Hematopoietic multipotent progenitor cell (in vitro differentiated cells): Measurements from ENCODE around the gene RAC2. TPM values are rescaled to one million over a fixed set of nuclear protein-coding genes. Genes with fewer than 3 reads are reported as not detected.

Source experiments
- DNase-seq, 3 donors: peaks; one replicate each; pipeline ENCODE4 v3.0.0-alpha.2; 2011 to 2015; ENCODE audit warnings: low read depth in 2 of 3, low spot score in 2 of 3
- total RNA-seq: library from RNA; depleted of rRNA; stranded (reverse); fragments of >200 nt; gene quantifications from one replicate; pipeline ENCODE4 v1.2.3, GENCODE V29; 2012

RAC2 gene
- total RNA-seq, 1 donor: 399 TPM

DNA sequence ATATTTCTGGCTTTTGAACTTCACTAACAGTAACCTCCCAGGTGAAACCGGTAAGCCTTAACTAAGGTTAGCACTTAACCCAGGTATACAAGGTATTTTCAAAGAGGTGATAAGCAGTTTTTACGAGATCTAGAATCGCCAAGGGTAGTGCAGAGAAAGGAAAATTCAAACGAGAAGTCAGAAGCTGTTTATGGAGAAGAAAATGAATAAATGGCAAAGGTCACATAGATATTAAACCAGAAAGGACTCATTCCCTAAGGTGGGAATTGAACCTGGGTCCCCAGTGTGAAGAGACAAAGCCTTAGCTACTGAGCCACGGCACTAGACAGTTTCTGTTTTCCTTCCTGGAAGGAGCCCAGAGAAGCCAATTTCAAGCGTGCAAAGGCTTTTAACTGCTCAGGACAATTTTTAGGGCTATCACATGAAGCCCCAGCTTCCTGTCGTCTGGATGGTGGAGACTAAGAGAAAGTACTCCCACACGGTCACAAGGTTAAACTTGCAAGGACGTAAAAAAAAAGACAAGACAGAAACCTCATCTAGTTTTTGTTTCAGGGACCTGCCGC, 50.4 kb downstream of the RAC2 start:
- peak in 1 of 3 donors; percentile 32 for DNase-seq

DNA sequence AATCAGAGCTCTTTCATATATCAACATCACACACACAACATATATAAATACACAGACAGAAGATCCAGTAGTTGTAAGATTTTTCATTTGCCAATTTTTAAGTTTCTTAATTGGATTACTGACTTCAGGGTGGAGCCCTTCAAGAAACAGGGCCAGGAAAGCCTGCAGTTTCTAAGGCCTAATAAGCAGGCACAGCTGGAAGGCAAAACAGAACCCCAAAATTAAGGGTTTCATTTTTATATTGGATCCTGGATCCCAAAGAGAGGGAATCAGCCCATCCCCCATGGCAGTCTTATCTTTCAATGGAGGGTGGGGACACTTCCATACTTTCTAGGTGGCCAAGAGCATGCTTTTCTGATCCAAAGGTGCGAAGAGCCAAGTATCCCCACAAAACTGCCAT, 51.3 kb downstream of the RAC2 start:
- DNase-seq: no peak

DNA sequence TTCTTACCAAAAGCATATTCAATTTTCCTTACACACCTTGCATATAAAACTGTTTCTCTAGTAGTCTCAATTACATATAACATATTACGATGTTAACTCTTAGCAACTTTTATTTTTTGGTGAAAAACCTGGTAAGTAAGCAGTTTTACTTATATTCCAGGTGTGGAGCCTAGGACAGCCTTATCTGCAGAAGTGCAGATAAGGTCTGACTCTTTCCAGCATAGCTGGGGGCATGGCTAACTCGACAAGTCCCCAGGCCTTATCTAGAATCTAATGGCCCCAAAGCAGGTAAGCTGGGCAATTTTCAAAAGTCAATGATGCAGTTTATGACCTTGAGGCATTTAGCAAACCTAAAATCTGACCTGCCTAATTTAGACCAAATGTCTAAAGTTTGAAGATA, 51.9 kb downstream of the RAC2 start:
- no peak for DNase-seq

DNA sequence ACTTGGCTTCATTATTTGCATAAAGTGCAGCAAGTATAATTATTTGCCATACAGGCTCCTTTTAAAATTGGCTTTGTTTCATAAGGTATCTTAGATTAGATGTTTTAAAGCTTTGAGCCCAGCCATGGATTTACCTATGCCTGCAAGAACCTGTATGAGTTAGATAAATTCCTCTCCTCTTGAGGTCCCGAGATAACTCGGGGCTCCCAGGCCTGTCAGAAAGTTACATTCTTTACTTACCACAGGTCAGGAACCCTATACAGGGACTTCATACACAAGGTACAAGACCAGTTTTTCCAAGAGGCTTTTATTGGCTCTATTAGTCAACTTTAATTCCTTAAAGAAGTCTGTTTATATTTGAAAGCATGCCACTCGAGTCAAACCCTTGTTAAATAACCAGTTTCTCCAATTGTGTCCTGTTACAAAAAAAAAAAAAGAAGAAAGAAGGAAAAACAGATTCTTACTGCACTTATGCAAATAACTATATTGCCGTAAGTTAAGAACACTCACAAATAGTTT, 53.7 kb downstream of the RAC2 start:
- DNase-seq: no peak

DNA sequence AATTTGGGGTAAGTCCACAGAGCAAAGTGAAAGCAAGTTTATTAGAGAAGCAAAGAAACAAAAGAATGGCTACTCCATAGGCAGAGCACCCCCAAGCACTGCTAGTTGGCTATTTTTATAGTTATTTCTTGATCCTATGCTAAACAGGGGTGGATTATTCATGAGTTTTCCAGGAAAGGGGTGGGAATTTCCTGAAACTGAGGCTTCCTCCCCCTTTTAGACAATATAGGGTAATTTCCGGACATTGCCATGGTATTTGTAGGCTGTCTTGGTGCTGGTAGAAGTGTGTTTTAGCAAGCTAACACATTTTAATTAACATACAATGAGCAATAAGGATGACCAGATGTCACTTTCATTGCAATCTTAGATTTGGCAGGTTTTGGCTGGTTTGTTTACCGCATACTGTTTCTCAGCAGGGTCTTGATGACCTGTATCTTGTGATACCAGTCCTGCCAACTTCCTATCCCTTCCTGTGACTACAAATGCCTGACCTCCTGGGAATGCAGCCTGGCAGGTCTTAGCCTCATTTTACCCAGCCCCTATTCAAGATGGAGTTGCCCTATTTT, 55.1 kb downstream of the RAC2 start:
- DNase-seq: no peak

DNA sequence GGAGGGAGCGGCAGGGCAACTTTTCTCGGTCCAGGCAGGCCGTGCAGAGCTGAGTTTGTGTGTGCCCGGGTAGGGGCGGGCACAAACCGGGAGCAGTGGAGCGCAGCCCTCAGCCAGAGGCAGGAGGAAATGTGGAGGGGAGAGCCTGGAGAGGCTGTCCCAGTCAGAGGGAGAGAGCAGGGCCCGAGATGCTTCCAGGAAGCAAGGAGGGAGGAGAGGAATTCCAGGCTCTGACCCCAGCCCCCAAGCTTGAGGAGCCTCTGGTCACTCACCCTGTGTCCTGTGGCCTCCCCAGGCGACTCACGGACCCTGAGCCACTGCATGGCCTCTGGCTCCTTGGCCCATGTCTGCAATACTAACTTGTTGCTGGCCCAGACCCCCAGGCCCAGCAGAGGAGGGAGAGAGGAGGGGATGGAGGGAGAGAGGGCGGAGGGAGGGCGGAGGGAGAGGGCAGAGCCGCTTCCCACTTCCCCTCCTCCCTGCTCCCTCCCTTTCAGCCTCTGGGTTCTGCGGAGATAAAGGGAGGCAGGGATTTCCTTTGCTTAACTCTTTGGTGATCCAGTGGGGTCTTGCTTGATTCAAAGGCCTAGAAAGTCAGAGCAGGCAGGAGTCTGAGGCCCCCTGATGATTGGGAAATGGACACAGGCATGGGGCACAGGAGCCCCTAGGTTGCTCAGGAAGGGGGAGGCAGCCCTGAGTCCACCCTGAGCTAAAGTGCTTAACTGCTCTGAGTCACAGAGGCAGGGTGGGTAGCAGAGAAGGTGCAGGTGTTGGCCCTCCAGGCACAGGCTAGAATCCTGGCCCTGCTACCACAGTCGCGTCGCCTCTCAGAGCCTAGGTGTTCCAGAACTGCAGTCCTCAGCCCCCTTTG, 55.9 kb downstream of the RAC2 start, which contains the start of gene C1QTNF6:
Gene C1QTNF6, minus strand, starts transcription at position 357 of the 871 bp plus-strand sequence. Its CDS starts 34 bp downstream, at position 323.
- no peak for DNase-seq

DNA sequence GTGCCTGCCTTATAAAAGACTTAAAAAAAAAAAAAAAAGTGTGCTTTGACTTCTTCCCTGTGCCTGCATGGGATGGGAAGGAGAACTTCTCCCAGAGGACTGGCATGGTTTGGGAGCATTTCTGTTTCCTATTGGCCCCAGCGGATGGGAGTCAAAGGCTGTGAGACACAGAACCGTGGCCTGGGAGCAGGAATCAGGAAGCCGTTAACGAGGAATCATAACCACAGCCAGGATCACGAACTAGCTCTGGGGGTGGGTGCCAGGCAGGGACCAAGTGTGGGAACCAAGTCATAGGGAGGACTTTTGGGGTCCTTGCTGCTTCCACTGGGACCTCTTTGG, 56.5 kb downstream of the RAC2 start:
- DNase-seq: no peak

DNA sequence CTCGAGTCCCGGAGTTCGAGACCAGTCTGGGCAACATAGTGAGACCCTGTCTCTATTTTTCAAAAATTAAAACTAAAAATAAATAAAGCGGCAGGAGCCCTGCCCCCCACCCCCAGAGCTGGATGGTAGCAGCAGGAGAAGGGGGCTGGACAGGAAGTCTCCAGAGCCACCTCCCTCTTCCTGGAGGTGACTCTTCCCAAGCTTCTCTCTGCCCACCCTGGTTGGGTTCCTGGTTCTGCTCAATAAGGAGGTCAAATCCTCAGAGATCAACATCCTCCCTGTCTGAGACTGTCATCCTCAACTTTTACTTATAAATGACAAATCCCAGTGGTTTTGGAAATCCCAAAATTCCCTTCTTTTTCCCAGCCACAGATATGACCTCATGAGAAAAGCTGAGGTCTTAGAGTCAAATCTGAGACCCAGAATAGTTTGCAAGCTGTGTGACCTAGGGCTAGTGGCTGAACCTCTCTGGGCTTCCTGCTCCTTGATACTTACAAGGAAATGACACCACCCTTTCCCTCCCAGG, 57.0 kb downstream of the RAC2 start:
- DNase-seq: no peak

DNA sequence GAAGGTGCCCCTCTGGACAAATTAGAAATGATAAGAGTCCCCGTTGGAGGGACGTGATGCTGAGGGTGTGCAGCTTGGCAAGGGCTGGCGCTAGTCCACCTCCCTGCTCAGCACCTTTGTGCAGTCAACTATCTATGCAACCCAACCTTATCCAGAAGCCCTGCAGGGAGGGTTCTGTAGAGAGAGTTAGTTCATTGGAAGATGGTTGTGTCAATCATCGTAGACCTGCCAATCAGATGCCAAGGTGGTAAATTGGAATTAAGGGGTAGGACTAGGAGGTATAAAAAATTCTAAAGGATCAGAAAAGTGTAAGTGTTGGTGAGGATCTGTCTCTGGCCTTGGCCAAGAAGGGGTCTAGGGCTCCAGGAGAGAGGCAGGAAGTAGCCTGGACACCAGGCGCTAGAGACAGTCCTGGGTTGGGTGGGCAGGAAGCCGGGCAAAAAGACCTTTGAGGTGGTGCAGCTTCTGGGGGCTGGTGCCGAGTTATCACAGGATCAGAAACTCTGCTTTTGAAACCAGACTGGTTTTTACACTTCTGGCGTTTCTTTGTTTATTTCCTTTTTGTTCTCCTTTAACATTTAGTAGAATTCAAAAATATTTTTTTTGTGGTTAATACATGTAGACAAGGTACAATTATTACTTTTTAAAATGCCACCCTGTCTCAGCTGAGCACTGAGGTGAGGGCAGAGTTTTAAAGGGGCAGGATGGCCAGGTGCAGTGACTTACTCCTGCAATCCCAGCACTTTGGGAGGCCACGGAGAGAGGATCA, 57.7 kb downstream of the RAC2 start:
- DNase-seq: peak; percentile 55 to 91 (median 84)

DNA sequence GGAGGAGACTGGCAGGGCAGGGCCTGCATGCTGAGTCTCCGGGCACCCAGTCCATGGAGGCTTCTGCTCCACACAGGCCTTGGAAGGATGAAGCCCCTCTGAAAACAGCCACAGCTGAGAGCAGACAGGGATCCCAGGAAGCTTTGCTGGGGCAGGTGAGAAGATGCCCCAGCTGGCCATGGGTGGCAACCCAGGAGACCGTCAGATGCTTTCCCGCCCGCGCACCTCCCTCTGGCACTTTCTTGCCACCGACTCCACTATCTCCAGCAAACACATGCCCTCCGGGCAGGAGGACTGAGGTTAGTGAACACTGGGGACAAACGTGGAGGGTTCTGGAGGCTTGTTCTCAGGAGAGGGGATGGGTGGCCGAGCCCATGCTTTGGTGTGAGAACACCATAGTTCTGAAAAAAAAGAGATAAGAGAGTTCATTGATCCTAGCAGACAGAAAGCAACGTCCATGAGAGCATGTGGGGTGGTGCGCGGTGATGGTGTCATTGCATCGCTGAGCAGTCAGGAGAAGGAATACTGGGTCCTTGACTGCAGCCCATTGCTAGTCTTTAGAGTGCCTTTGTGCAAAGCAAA, 58.3 kb downstream of the RAC2 start:
- DNase-seq: no peak

DNA sequence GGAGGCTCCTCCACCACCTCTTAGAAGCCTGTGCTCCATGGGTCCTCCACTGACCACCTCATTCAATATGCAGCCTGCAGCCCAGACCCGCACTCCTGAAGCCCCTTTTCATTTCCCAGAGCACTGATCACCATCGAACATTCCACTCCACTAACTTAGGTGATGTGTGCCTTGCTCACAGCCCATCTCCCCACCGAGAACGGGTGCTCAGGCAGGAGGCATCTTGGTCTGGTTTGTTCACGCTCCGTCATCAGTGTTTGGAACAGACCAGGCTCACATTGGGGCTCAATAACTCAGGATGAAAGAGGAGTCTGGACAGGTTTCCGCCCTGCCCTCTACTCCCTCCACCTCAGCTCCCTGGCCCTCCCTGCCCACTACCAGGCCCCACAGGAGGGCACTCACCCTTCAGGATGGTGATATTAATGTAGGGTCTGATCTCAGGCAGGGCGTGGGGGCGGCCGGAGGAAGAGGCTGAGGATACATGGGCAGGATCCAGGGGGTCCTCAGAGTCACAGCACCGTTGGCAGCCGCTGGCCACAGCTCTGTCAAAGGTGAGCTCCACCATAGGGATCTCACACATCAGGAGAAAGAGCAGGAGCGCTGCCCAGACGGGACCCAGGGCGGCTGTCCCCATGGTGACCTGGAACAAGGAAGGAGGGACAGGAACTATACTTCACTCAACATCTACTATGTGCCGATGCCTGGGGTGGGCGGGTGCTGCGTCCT, 59.1 kb downstream of the RAC2 start:
- DNase-seq: no peak

DNA sequence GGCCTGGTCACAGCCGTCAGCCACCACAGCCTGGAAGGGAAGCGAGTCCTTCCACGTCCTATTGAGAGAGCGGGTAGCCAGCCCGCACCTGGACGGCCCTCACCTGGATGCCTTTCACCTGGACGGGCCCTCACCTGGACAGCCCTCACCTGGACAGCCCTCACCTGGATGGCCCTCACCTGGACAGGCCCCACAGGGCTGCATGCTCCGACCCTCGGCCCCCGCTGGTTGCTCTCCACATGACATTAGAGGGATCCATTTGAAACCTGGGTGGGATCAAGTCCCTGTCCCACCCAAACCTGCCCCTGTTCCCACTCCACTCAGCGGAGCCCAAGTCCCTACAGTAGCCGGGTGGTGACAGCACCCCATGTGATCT, 59.7 kb downstream of the RAC2 start:
- DNase-seq: no peak

DNA sequence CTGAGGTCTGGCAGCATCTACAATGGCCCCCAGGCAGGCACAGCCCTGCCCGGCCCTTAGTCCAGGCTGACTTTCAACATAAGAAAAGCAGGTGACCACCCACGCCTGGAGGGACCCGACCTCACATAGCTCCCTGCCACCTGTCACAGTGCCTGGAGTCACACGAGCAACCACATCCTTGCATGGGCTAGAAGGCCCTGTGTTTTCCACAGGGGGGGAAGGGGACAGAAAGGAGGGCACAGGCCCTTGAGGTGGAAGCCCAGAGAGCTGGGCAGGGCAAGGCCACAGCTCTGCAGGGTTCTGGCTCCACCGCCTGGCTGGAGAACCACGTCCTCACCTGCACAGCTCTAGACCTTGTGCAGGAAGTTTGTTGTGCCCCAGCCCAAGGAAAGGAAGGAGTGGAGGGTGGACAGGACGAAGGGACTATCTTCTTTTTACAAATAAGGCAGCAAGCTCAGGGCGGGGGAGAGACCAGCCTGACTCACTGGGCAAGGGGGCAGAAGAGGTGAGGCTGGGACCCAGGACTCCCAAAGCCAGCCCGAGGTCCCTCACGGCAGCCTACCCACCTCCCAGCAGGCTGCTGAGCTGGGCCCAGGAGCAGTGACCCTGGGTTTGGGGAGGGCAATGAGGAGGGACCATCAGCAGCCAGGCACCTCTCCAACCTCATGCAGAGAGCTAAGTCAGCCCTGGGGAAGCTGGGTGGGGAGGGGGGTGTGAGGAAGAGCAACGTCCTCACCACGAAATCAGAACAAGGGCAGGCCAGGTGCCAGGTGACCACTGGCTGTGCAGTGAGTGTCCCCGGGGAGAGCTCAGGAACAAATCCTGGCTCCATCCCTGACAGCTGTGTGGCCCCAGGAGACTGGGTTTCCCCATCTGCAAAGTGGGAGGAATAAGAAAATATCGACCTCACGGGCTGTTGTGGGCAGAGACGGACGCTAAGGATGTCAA, 60.4 kb downstream of the RAC2 start:
- no peak for DNase-seq

DNA sequence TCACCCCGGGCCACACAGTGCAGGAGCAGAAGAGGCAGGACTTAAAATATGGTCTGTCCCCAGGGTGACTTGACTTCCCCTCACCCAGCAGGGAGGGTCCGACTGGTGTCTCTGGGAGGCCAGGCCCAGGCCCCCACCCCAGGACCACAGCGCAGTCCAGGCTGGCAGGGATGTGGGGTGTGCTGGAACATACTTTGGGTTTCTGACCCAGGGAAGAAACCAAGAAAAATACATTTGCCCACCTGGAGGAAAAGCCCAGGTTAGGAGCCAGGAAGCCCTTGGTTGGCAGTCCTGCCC, 61.2 kb downstream of the RAC2 start:
- DNase-seq: no peak

DNA sequence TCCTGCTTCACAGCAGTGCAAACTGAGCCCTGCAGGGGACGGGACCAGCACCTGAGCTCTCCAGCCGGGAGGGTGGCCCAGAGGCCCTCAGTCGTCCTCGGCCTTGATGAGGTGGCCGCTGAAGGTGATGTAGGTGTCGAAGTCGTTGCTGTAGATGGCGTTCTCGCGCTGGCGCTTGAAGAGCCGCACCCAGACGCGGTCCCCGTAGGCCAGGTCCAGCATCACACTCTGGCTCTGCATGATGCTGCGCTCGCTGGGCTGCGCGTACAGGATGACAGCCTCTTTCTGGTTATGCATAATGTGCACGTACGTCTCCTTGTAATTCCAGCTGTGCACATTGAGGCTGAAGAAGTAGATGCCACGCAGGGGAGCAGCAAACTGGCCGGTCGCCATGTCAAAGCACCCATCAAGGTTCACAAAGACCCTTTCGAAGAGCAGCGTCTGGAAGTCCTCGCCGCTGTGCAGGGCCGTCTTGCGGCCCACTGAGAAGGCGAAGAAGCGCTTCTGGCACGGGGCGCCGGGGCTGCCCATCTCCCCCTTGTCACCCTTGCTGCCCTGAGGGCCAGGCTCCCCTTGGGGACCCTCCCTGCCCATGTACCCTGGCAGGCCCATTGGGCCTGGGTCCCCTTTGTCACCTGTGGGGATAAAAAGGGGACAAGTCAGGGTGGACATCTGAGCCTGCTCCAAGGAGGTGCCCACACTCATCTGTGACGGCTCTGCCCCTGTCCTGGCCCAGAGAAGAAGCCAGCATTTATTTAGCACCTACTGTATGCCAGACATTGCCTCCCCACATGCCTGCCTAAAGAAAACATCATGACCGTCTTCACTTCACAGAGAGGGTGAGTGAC, 61.7 kb downstream of the RAC2 start:
- no peak for DNase-seq

DNA sequence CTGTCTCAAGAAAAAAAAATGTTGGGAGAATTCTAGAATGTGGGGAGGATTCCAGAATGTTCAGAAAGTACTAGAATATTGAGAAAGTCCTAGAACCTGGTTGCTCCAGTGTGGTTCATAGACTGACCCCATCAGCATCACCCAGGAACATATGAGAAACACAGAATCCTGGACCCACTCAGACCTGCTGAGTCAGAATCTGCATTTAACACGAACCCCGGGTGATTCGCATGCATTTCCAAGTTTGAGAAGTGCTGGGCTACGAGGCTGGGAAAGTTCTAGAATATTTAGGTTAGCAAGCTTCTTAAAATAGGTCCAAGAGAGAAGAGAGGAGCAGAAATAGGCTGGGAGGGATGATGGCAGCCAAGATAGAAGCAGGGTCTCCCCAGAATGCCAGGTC, 62.4 kb downstream of the RAC2 start:
- no peak for DNase-seq

DNA sequence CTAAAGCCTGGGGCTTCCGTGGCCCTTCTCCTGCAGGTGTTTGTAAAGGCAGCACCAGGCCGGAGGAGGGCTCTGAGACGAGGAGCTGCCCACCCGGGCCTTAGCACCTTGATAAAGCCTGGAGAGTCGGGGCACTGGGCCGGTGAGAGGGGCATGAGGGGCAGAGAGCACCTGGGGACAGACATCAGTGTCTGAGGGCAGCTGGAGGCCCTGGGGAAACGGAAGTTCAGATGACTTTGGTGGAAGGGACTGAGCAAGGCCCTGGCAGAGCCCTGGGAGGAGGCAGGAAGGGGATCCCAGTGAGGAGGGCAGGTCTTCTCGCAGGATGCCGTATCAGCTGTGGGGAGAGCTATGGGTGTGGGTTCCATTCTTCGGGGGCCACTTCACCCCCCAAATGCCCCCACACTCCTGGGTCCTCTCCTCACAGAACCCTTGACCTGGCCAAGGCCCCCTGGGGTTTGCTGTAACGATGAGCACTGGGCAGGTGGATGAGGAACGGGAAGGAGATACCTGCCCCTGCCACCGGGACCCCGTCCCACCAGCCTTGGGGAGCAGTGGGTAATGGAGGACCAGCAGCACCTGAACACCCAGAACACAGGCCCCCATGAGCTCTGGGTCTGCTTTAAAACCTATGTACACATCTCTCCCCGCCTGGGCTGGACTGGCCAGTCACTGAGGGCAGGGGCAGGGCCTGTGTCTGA, 63.4 kb downstream of the RAC2 start:
- no peak for DNase-seq
